Activated T-helper 1 cell treated with anti-CD3 and anti-CD28 coated beads, Interleukin-12 subunit alpha, Interleukin-12 subunit beta, Interleukin-2, Interleukin-4 antibody, amounts not matched to agents 30 ng/mL and 10 ng/mL and 1 ng/mL, durations not matched to agents 14 hours and 24 hours and 36 hours (primary cell): ENCODE results near the gene TAT. TPM values are rescaled to one million over a fixed set of nuclear protein-coding genes. Genes with fewer than 3 reads are reported as not detected.
A peak's percentile ranks its signal among the peaks of the same experiment; 100 is the strongest.
"Not testable (repeated sequence)": the region's sequence is repeated elsewhere in the genome, so short reads cannot be mapped to it uniquely, and the experiment has no call there.

Experiments used
- DNase-seq: peaks from one replicate; pipeline ENCODE4 v3.0.0; 2021; ENCODE audit warnings: low spot score
- H3K27ac Mint-ChIP-seq: one replicate; pipeline ENCODE4 v1.8.0; 2021; ENCODE audit warnings: mild to moderate bottlenecking, mixed read lengths
- H3K27me3 Mint-ChIP-seq: one replicate; pipeline ENCODE4 v1.8.0; 2022; ENCODE audit warnings: mild to moderate bottlenecking, moderate library complexity, mixed read lengths; ENCODE audit not compliant: insufficient read depth
- H3K36me3 Mint-ChIP-seq: one replicate; pipeline ENCODE4 v1.8.0; 2021; ENCODE audit warnings: low read depth, mixed read lengths
- H3K4me1 Mint-ChIP-seq: one replicate; pipeline ENCODE4 v1.8.0; 2021; ENCODE audit warnings: low read depth, mixed read lengths
- H3K4me3 Mint-ChIP-seq: one replicate; pipeline ENCODE4 v1.8.0; 2021; ENCODE audit warnings: mild to moderate bottlenecking, moderate library complexity, mixed read lengths
- H3K9me3 Mint-ChIP-seq: one replicate; pipeline ENCODE4 v1.8.0; 2021; ENCODE audit warnings: mixed read lengths
- intact Hi-C: fragments of 100-400 bp; cut with micrococcal nuclease; formaldehyde crosslinking; loops from one replicate; pipeline ENCODE4 v1.15.1; 2024
- total RNA-seq: library from RNA; stranded (reverse); gene quantifications from 2 replicates; pipeline ENCODE4 v1.2.3, GENCODE V29; 2022

Gene TAT
- total RNA-seq = not detected in 2 replicates

GRCh38 chr16:71576971-71577370, at the start of gene TAT:
TSS of gene TAT (minus strand) at chr16:71577092. CDS start at chr16:71576415, 677 bp downstream.
- DNase-seq = no peak
- Mint-ChIP-seq H3K27me3 (peaks cover 21% of the 10 kb centered on the region), H3K4me1 (no peaks in the 10 kb centered on the region), H3K36me3 (no peaks in the 10 kb centered on the region), H3K4me3 (no peak within 1 kb of the TSS), H3K27ac (no peak within 1 kb of the TSS), H3K9me3 (no peaks in the 10 kb centered on the region)
- intact Hi-C loops = no loop called here

- H3K4me1 Mint-ChIP-seq = peaks cover 8% of the 10 kb centered on the region
- no peak within 1 kb of the TSS for H3K27ac Mint-ChIP-seq
- no peak within 1 kb of the TSS for H3K4me3 Mint-ChIP-seq
- no peaks in the 10 kb centered on the region for H3K9me3 Mint-ChIP-seq
- intact Hi-C loops = no loop called here
- H3K36me3 Mint-ChIP-seq = no peaks in the 10 kb centered on the region
- DNase-seq = no peak
- peaks cover 22% of the 10 kb centered on the region for H3K27me3 Mint-ChIP-seq
Measured at GRCh38 chr16:71626018-71626857, 49.3 kb upstream of the TAT start, which contains the start of gene MARVELD3. TSS of gene MARVELD3 (plus strand) at chr16:71626184. CDS start at chr16:71626230, 46 bp downstream.

- Mint-ChIP-seq H3K27ac (no peak overlapping the region), H3K27me3 (peaks cover 26% of the 10 kb centered on the region), H3K36me3 (no peaks in the 10 kb centered on the region), H3K4me3 (no peak overlapping the region), H3K4me1 (peaks cover 8% of the 10 kb centered on the region), H3K9me3 (no peaks in the 10 kb centered on the region)
- intact Hi-C loops = no loop called here
- DNase-seq = no peak
Measured at GRCh38 chr16:71625113-71625850, 48.4 kb upstream of the TAT start.

GRCh38 chr16:71623597-71623996, 46.7 kb upstream of the TAT start:
- Mint-ChIP-seq H3K4me3 (no peak overlapping the region), H3K4me1 (peaks cover 8% of the 10 kb centered on the region), H3K36me3 (no peaks in the 10 kb centered on the region), H3K9me3 (no peaks in the 10 kb centered on the region), H3K27me3 (peaks cover 22% of the 10 kb centered on the region), H3K27ac (no peak overlapping the region)
- no peak for DNase-seq
- intact Hi-C loops = no loop called here

- peaks cover 12% of the 10 kb centered on the region for H3K27me3 Mint-ChIP-seq
- H3K4me3 Mint-ChIP-seq = no peak overlapping the region
- no peak overlapping the region for H3K27ac Mint-ChIP-seq
- peaks cover 8% of the 10 kb centered on the region for H3K4me1 Mint-ChIP-seq
- no peak for DNase-seq
- no peaks in the 10 kb centered on the region for H3K36me3 Mint-ChIP-seq
- H3K9me3 Mint-ChIP-seq = no peaks in the 10 kb centered on the region
- intact Hi-C loops = no loop called here
Measured at GRCh38 chr16:71622088-71622487, 45.2 kb upstream of the TAT start.

GRCh38 chr16:71618429-71618828, 41.5 kb upstream of the TAT start:
- no peak for DNase-seq
- H3K9me3 Mint-ChIP-seq = no peaks in the 10 kb centered on the region
- no peak overlapping the region for H3K4me3 Mint-ChIP-seq
- no peak overlapping the region for H3K27ac Mint-ChIP-seq
- peaks cover 8% of the 10 kb centered on the region for H3K4me1 Mint-ChIP-seq
- no peaks in the 10 kb centered on the region for H3K36me3 Mint-ChIP-seq
- intact Hi-C loops = no loop called here
- H3K27me3 Mint-ChIP-seq = peaks cover 15% of the 10 kb centered on the region

- intact Hi-C loops, H3K36me3 Mint-ChIP-seq, H3K4me1 Mint-ChIP-seq, H3K9me3 Mint-ChIP-seq, DNase-seq, H3K27ac Mint-ChIP-seq, H3K4me3 Mint-ChIP-seq: not testable (repeated sequence)
- peaks cover 30% of the 10 kb centered on the region for H3K27me3 Mint-ChIP-seq
Measured at GRCh38 chr16:71614956-71615355, 38.1 kb upstream of the TAT start.

GRCh38 chr16:71610936-71611871, 34.3 kb upstream of the TAT start:
- peak; percentile 59 for DNase-seq
- Mint-ChIP-seq H3K27ac (no peak overlapping the region), H3K9me3 (no peaks in the 10 kb centered on the region), H3K4me3 (no peak overlapping the region), H3K27me3 (peaks cover 29% of the 10 kb centered on the region), H3K4me1 (no peaks in the 10 kb centered on the region), H3K36me3 (no peaks in the 10 kb centered on the region)
- intact Hi-C loops = loop anchor here (1.0 to 2.0 kb wide), 4 partner anchors 46 to 199 kb away; no protein-coding TSS in a partner anchor

GRCh38 chr16:71610447-71610846, 33.6 kb upstream of the TAT start:
- H3K27me3 Mint-ChIP-seq = peaks cover 31% of the 10 kb centered on the region
- H3K36me3 Mint-ChIP-seq = no peaks in the 10 kb centered on the region
- H3K4me3 Mint-ChIP-seq = no peak overlapping the region
- no peaks in the 10 kb centered on the region for H3K4me1 Mint-ChIP-seq
- no peaks in the 10 kb centered on the region for H3K9me3 Mint-ChIP-seq
- intact Hi-C loops = loop anchor here (2.0 kb wide), 1 partner anchor 70 kb away; no protein-coding TSS in a partner anchor
- no peak overlapping the region for H3K27ac Mint-ChIP-seq
- DNase-seq = no peak

- peaks cover 29% of the 10 kb centered on the region for H3K27me3 Mint-ChIP-seq
- intact Hi-C loops = no loop called here
- H3K36me3 Mint-ChIP-seq = no peaks in the 10 kb centered on the region
- no peaks in the 10 kb centered on the region for H3K9me3 Mint-ChIP-seq
- no peak for DNase-seq
- H3K4me3 Mint-ChIP-seq = no peak overlapping the region
- no peaks in the 10 kb centered on the region for H3K4me1 Mint-ChIP-seq
- H3K27ac Mint-ChIP-seq = no peak overlapping the region
Measured at GRCh38 chr16:71609066-71609465, 32.2 kb upstream of the TAT start.

- no peaks in the 10 kb centered on the region for H3K4me1 Mint-ChIP-seq
- H3K27ac Mint-ChIP-seq = no peak overlapping the region
- no peaks in the 10 kb centered on the region for H3K9me3 Mint-ChIP-seq
- intact Hi-C loops = no loop called here
- peaks cover 4% of the 10 kb centered on the region for H3K27me3 Mint-ChIP-seq
- no peak overlapping the region for H3K4me3 Mint-ChIP-seq
- DNase-seq = no peak
- no peaks in the 10 kb centered on the region for H3K36me3 Mint-ChIP-seq
Measured at GRCh38 chr16:71600822-71601221, 23.9 kb upstream of the TAT start.

GRCh38 chr16:71598426-71598825, 21.5 kb upstream of the TAT start:
- H3K4me1 Mint-ChIP-seq, H3K9me3 Mint-ChIP-seq, H3K36me3 Mint-ChIP-seq, H3K4me3 Mint-ChIP-seq, DNase-seq, H3K27ac Mint-ChIP-seq, H3K27me3 Mint-ChIP-seq, intact Hi-C loops: not testable (repeated sequence)
